HCT116 (cell line): ENCODE results near the gene FAM168B. TPM values are rescaled to one million over a fixed set of nuclear protein-coding genes. Genes with fewer than 3 reads are reported as not detected.

ENCODE experiments used
- ATAC-seq: fragments of 200-7000 bp; cut with Tn5 transposase; 2 replicates; pipeline ENCODE4 v1.9.1; 2020; ENCODE audit warnings: mild to moderate bottlenecking, moderate library complexity
- BruUV-seq: library from RNA; stranded (reverse); fragments of 400-500 nt; replicated peaks from 2 replicates; lab custom pipeline; 2021; lab: Mats Ljungman, UMichigan
- CTCF ChIA-PET: fragments of 300-600 bp; sonication (Branson Sonifier 250); formaldehyde crosslinking; loops from one replicate; lab custom pipeline; 2021; ENCODE audit warnings: antibody characterized with exemption; lab: Charles Lee
- POLR2A ChIA-PET: fragments of 300-600, 350-600 bp; sonication (Branson Sonifier 250); formaldehyde crosslinking; loops from one replicate; lab custom pipeline; 2021; ENCODE audit warnings: antibody characterized with exemption; lab: Charles Lee
- RAD21 ChIA-PET, 2 experiments: fragments of 300-600 bp; sonication (Branson Sonifier 250); formaldehyde crosslinking; loops; one replicate each; lab custom pipeline; 2023; ENCODE audit warnings: low total read pairs in 2 of 2; ENCODE audit not compliant: uncharacterized antibody in 2 of 2, unreplicated experiment in 2 of 2, low non-redundant PET in 1 of 2; lab: Charles Lee
- DNase-seq: peaks from one replicate; pipeline ENCODE4 v3.0.0-alpha.2; 2010; ENCODE audit warnings: low read depth, low spot score
- H2AFZ ChIP-seq: fragments of 200-600 bp; shearing (Covaris generic), sonication (generic); 2 replicates; pipeline ENCODE4 v1.6.1; 2017; ENCODE audit warnings: low read depth, mixed run types, mixed read lengths, antibody characterized with exemption, low read length; ENCODE audit not compliant: poor library complexity, severe bottlenecking
- H3K27ac ChIP-seq: 2 replicates; pipeline ENCODE4 v1.5.1; 2012; ENCODE audit warnings: low read depth, low read length
- H3K27me3 ChIP-seq: fragments of 200-600 bp; sonication (generic); 2 replicates; pipeline ENCODE4 v1.6.1; 2016; ENCODE audit warnings: mixed run types, low read length, mixed read lengths; ENCODE audit not compliant: insufficient read depth
- H3K36me3 ChIP-seq, 2 experiments: fragments of 200-500 bp in 1 of 2; fragments of 200-600 bp in 1 of 2; sonication (Bioruptor generic) in 1 of 2; sonication (generic) in 1 of 2; 2 replicates each; pipeline versions ENCODE4 v1.5.1 to v1.6.1; 2014 to 2016; ENCODE audit warnings: low read length in 2 of 2, inconsistent platforms in 1 of 2, mixed read lengths in 1 of 2, mixed run types in 1 of 2; ENCODE audit not compliant: insufficient read depth in 2 of 2, control insufficient read depth in 1 of 2
- H3K4me1 ChIP-seq, 2 experiments: fragments of 200-600 bp in 1 of 2; sonication (generic) in 1 of 2; 2 replicates each; pipeline versions ENCODE4 v1.5.1 to v1.6.1; 2012 to 2017; ENCODE audit warnings: low read length in 2 of 2, inconsistent platforms in 1 of 2, mild to moderate bottlenecking in 1 of 2, mixed read lengths in 1 of 2, mixed run types in 1 of 2, moderate library complexity in 1 of 2; ENCODE audit not compliant: insufficient read depth in 2 of 2, control insufficient read depth in 1 of 2
- H3K4me2 ChIP-seq: fragments of 200-600 bp; sonication (generic); 2 replicates; pipeline ENCODE4 v1.6.1; 2017; ENCODE audit warnings: mixed run types, low read length, mixed read lengths
- H3K4me3 ChIP-seq, 2 experiments: fragments of 200-600 bp in 1 of 2; sonication (generic) in 1 of 2; replicated peaks in 1 of 2; 2 replicates each; pipeline ENCODE4 v1.5.1; 2011 to 2016; ENCODE audit warnings: low read length in 2 of 2, control low read depth in 1 of 2, low read depth in 1 of 2, mild to moderate bottlenecking in 1 of 2, mixed read lengths in 1 of 2, mixed run types in 1 of 2
- H3K79me2 ChIP-seq: fragments of 200-600 bp; sonication (generic); 2 replicates; pipeline ENCODE4 v1.6.1; 2017; ENCODE audit warnings: mild to moderate bottlenecking, mixed run types, low read length, moderate library complexity, mixed read lengths; ENCODE audit not compliant: insufficient read depth
- H3K9ac ChIP-seq: fragments of 200-600 bp; sonication (generic); 2 replicates; pipeline ENCODE4 v1.6.1; 2016; ENCODE audit warnings: low read length, mixed read lengths
- H3K9me2 ChIP-seq: fragments of 200-600 bp; sonication (generic), shearing (Covaris generic); 2 replicates; pipeline ENCODE4 v1.6.1; 2017; ENCODE audit warnings: mixed run types, mild to moderate bottlenecking, moderate library complexity; ENCODE audit not compliant: insufficient read depth
- H3K9me3 ChIP-seq, 2 experiments: fragments of 200-500 bp in 1 of 2; fragments of 200-600 bp in 1 of 2; sonication (Bioruptor generic) in 1 of 2; sonication (generic) in 1 of 2; 2 replicates each; pipeline ENCODE4 v1.6.1; 2014 to 2017; ENCODE audit warnings: low read length in 2 of 2, mixed read lengths in 2 of 2, inconsistent platforms in 1 of 2, low read depth in 1 of 2, mild to moderate bottlenecking in 1 of 2, mixed run types in 1 of 2, moderate library complexity in 1 of 2; ENCODE audit not compliant: control insufficient read depth in 1 of 2, insufficient read depth in 1 of 2
- H4K20me1 ChIP-seq: fragments of 200-600 bp; sonication (generic), shearing (Covaris generic); 2 replicates; pipeline ENCODE4 v1.6.1; 2017; ENCODE audit warnings: mixed run types, mild to moderate bottlenecking, moderate library complexity; ENCODE audit not compliant: insufficient read depth
- ATF3 ChIP-seq: IDR thresholded peaks from 2 replicates; pipeline ENCODE4 v1.6.1; 2012
- CEBPB ChIP-seq: IDR thresholded peaks from 2 replicates; pipeline ENCODE4 v1.6.1; 2012; ENCODE audit warnings: low read depth
- EGR1 ChIP-seq: IDR thresholded peaks from 2 replicates; pipeline ENCODE4 v1.6.1; 2012; ENCODE audit warnings: low read depth
- ELF1 ChIP-seq: IDR thresholded peaks from 2 replicates; pipeline ENCODE4 v1.6.1; 2012; ENCODE audit warnings: low read depth, borderline replicate concordance
- EZH2 ChIP-seq: fragments of 200-600 bp; sonication (generic); IDR thresholded peaks from 2 replicates; pipeline ENCODE4 v1.6.1; 2017; ENCODE audit warnings: antibody characterized with exemption, mixed run types
- EZH2phosphoT487 ChIP-seq: fragments of 200-600 bp; IDR thresholded peaks from 2 replicates; pipeline ENCODE4 v1.6.1; 2018; ENCODE audit warnings: antibody characterized with exemption, borderline replicate concordance
- FOSL1 ChIP-seq: IDR thresholded peaks from 2 replicates; pipeline ENCODE4 v1.6.1; 2012; ENCODE audit warnings: low read depth
- JUND ChIP-seq: IDR thresholded peaks from 2 replicates; pipeline ENCODE4 v1.6.1; 2012
- MAX ChIP-seq: IDR thresholded peaks from 2 replicates; pipeline ENCODE4 v1.6.1; 2012
- POLR2A ChIP-seq: IDR thresholded peaks from 2 replicates; pipeline ENCODE4 v1.7.0; 2011; ENCODE audit warnings: borderline replicate concordance; ENCODE audit not compliant: insufficient read depth, insufficient read length; ENCODE audit errors: extremely low read depth
- POLR2AphosphoS5 ChIP-seq: IDR thresholded peaks from 2 replicates; pipeline ENCODE4 v1.6.1; 2011; ENCODE audit warnings: mild to moderate bottlenecking, low read depth, low read length, moderate library complexity
- SP1 ChIP-seq: IDR thresholded peaks from 2 replicates; pipeline ENCODE4 v1.6.1; 2012; ENCODE audit warnings: low read depth
- SRF ChIP-seq: IDR thresholded peaks from 2 replicates; pipeline ENCODE4 v1.6.1; 2012; ENCODE audit warnings: low read depth
- TCF7L2 ChIP-seq: IDR thresholded peaks from 2 replicates; pipeline ENCODE4 v1.7.0; 2011; ENCODE audit warnings: borderline replicate concordance, inconsistent platforms; ENCODE audit not compliant: insufficient read depth, insufficient read length; ENCODE audit errors: extremely low read depth
- ZBTB33 ChIP-seq: IDR thresholded peaks from 2 replicates; pipeline ENCODE4 v1.6.1; 2011; ENCODE audit warnings: mild to moderate bottlenecking, low read length, moderate library complexity; ENCODE audit not compliant: insufficient replicate concordance; ENCODE audit errors: extremely low read depth
- ZFX ChIP-seq: fragments of 450-650 bp; IDR thresholded peaks from 2 replicates; pipeline ENCODE4 v1.6.1; 2017
- ZNF274 ChIP-seq: fragments of 200-500 bp; sonication (Bioruptor generic); IDR thresholded peaks from 2 replicates; pipeline ENCODE4 v1.6.1; 2014; ENCODE audit warnings: mild to moderate bottlenecking, low read depth, low read length, inconsistent platforms
- intact Hi-C: fragments of 100-400 bp; cut with micrococcal nuclease; formaldehyde crosslinking; loops from 2 replicates; pipeline ENCODE4 v1.10.0; 2022
- total RNA-seq: library from RNA; stranded (reverse); gene quantifications from one replicate; pipeline ENCODE4 v1.2.1, GENCODE V29; 2021; ENCODE audit not compliant: unreplicated experiment

Gene FAM168B
- total RNA-seq, 1 experiment from 2014 or later, result 94.5 TPM

GRCh38 chr2:131127076-131127475 lies 33.8 kb upstream of the FAM168B start:
- Histone ChIP-seq H3K79me2 (peaks cover 28% of the 10 kb centered on the region), H3K9me3 (no peaks in the 10 kb centered on the region), H3K36me3 (peaks cover 37 to 53% of the 10 kb centered on the region in 2 experiments), H2AFZ (no peak overlapping the region), H3K4me3 (no peak overlapping the region), H3K4me2 (no peak overlapping the region), H3K9ac (no peak overlapping the region), H4K20me1 (no peaks in the 10 kb centered on the region), H3K9me2 (no peaks in the 10 kb centered on the region), H3K27ac (no peak overlapping the region), H3K27me3 (no peaks in the 10 kb centered on the region), H3K4me1 (peaks cover 0 to 23% of the 10 kb centered on the region in 2 experiments; a peak in 2 of 4 replicates)
- ChIA-PET POLR2A (no interaction called here), RAD21 (no interaction called here), CTCF (no interaction called here)
- no peak for TF ChIP-seq EGR1
- no peak for TF ChIP-seq JUND
- no peak for TF ChIP-seq ZFX
- TF ChIP-seq POLR2A, result no peak
- no peak for TF ChIP-seq POLR2AphosphoS5
- TF ChIP-seq SRF, result no peak
- TF ChIP-seq TCF7L2, result no peak
- TF ChIP-seq CEBPB, result no peak
- ATAC-seq, result no peak
- intact Hi-C loops, result no loop called here
- no peak for DNase-seq
- no TSS peak for BruUV-seq

- H4K20me1 ChIP-seq, result no peaks in the 10 kb centered on the region
- ATAC-seq (no peak), DNase-seq (no peak)
- POLR2A ChIA-PET, result no interaction called here
- intact Hi-C loops, result no loop called here
- no peaks in the 10 kb centered on the region for H3K9me2 ChIP-seq
- H3K9me3 ChIP-seq, result no peaks in the 10 kb centered on the region
- CTCF ChIA-PET, result no interaction called here
- no peaks in the 10 kb centered on the region for H3K27me3 ChIP-seq
- peaks cover 36 to 52% of the 10 kb centered on the region in 2 experiments for H3K36me3 ChIP-seq
- no peak overlapping the region for H3K4me2 ChIP-seq
- H3K4me1 ChIP-seq, result peaks cover 0 to 23% of the 10 kb centered on the region in 2 experiments; a peak in 2 of 4 replicates
- no peak overlapping the region for H3K9ac ChIP-seq
- RAD21 ChIA-PET, result no interaction called here
- no TSS peak for BruUV-seq
- H2AFZ ChIP-seq, result no peak overlapping the region
- H3K27ac ChIP-seq, result no peak overlapping the region
- H3K4me3 ChIP-seq, result no peak overlapping the region
- H3K79me2 ChIP-seq, result peaks cover 31% of the 10 kb centered on the region
- no peak for TF ChIP-seq EZH2
- no peak for TF ChIP-seq ATF3
- no peak for TF ChIP-seq ELF1
- TF ChIP-seq ZNF274, result no peak
- TF ChIP-seq SRF, result no peak
- no peak for TF ChIP-seq FOSL1
- TF ChIP-seq ZFX, result no peak
- no peak for TF ChIP-seq EGR1
- TF ChIP-seq CEBPB, result no peak
- no peak for TF ChIP-seq ZBTB33
- TF ChIP-seq EZH2phosphoT487, result no peak
- TF ChIP-seq SP1, result no peak
- no peak for TF ChIP-seq MAX
- no peak for TF ChIP-seq JUND
- no peak for TF ChIP-seq POLR2AphosphoS5
- no peak for TF ChIP-seq POLR2A
These were observed 33.2 kb upstream of the FAM168B start for GRCh38 chr2:131126436-131126835.
